HG02973 (cell line): ENCODE results near the gene ATP7B.

Experiments used
- ATAC-seq: cut with Tn5 transposase; IDR thresholded peaks from one replicate; pipeline ENCODE4 v1.9.1; 2021; ENCODE audit warnings: moderate library complexity; ENCODE audit not compliant: unreplicated experiment

Gene ATP7B

DNA sequence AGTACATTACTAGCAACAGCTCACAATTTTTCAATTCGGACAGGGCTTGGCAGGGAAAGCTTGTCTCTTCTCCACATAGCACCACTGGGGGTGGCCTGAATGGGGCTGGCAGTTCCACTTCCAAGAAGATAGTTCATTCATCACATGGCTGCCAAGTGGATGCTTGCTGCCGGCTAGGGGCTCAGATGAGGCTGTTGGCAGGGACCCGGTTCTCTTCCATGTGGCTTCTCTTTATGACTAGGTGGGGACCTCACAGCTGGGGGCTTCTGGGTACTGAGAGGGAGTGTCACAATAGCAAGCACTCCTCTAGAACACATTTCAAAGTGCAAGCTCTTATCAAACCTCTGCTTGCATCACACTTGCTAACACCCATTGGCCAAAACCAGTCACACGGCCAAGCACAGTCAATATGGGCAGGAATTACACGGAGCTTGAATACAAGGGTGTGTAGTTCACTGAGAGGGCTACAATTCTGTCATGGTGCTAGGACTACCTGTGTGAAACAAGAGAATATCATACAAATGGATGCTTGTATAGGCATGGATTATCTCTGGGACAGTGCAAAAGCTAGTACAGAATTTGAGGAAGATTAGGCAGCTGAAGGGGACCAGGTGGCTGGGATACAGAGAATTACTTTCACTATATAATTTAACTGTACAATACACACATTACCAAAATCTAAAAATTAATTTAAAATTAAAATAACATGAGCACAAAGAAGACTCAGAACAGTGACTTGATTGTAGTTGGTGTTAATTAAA lies 32.3 kb downstream of the ATP7B start:
- no peak for ATAC-seq

DNA sequence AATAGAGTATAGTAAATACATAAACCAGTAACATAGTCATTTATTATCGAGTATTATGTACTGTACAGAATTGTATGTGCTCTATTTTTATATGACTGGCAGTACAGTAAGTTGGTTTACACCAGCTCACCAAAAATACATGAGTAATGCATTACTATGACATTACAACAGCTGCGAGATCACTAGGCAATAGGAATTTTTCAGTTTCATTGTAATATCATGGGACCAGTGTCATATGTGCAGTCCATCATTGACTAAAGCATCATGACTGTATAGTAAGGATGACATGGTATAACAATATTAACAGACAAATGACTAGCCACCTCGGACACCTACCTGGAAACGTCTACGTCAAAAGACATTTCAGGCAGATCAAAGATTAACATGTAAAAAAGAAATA lies 33.6 kb downstream of the ATP7B start:
- ATAC-seq: no peak

DNA sequence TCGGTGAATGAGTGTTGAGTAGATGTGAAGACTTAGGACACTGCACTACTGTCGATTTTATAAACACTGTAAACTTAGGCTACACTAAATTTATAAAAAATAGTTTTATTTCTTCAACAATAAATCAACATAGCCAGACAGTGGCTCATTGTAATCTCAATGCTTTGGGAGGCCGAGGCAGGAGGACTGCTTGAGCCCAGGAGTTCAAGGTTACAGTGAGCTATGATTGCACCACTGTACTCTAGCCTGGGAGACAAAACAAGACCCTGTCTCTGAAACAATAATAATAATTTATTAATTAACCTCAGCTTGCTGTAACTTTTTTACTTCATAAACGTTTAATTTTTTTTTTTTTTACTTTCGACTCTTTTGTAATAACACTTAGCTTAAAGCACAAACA lies 34.4 kb downstream of the ATP7B start:
- ATAC-seq: no peak

DNA sequence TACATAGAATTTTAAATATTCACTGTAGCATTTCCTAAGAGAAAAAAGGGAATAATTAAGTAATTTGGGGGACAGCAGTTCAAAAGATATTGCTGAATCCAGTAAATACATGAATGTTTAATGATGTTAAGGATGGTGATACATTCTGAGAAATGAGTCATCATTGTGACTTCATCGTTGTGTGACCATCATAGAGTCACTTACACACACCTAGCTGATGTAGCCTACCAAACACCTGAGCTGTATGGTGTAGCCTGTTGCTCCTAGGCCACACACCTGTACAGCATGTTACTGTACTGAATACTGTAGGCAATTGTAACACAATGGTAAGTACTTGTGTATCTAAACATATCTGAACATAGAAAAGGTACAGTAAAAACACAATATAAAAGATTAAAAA lies 34.8 kb downstream of the ATP7B start:
- ATAC-seq: no peak

DNA sequence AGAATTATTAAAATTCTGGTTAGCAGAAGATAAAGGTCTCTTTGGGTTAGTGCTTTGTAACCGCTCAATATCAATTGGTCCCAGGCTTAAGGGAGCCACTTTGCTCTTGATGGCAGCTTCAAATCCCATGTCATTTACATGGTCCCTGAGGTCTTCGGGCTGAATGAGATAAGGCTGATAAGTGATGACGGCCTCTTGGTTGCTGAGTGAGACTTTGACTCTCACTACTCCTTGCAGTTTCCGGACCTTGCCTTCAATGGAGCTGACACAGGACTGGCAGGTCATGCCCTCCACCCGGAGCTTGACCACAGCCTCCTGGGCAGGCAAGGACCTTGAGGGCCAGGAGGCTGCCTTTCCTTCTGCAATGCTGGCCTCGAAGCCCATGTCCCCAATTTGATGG lies 36.8 kb downstream of the ATP7B start:
- no peak for ATAC-seq

DNA sequence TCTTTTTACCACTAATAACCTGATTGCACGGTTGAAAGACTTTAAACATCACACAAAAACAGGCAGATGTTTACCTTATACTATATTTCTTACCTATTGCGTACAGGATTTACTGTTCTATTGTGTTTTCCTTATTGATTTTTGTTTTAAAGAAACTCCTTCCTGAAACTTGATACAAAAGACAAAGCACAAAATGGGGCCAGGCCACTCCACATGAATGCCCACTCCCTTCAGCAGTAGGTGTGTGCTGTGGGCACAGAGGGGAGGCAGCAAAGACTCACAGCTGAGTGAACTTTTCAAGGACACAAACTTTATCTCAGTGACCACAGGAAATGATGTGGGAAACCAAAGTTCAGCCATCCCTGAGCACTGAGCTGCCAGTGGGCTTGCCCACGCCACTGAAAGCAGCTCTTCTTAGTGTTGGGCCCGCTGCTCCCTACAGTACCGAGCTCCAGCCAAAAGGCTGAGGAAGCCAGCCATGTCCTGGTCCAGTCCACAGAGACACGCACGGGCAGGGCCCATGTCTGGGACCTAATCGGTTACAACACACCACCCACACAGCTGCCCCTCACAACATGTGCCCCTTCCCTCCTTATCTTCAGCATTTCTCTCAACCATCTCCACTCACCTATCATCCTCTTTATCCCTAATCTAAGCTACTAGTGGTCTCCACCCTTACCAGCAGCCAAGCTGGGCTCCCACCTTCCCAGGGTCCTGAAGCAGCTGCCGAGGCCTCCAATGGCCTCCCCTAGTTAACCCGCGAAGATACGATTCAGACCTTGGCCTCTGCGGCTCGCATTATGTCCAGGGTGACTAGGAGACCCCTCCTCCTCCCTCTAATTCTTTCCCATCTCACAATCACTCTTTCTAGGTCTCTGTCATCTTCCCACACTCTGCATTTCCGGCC lies 39.5 kb downstream of the ATP7B start:
- no peak for ATAC-seq

DNA sequence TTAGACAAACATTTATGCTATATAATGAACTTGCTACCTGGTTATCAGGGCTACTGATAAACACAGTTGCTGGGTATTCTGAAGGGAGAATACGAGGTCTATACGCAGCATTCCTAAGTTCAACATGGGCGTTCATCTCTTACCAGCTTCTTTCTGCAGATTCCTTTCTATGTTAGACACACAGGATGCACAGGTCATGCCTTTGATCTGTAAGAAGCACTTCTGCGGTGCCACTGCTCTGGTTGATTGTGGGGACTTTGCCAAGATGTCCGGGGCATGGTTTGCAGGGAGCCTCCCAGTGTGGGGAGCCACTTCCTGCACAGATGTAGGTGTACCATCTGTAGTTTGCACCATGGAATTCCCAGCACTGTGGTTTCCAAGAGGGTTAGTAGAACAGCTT lies 40.9 kb downstream of the ATP7B start:
- ATAC-seq: no peak

DNA sequence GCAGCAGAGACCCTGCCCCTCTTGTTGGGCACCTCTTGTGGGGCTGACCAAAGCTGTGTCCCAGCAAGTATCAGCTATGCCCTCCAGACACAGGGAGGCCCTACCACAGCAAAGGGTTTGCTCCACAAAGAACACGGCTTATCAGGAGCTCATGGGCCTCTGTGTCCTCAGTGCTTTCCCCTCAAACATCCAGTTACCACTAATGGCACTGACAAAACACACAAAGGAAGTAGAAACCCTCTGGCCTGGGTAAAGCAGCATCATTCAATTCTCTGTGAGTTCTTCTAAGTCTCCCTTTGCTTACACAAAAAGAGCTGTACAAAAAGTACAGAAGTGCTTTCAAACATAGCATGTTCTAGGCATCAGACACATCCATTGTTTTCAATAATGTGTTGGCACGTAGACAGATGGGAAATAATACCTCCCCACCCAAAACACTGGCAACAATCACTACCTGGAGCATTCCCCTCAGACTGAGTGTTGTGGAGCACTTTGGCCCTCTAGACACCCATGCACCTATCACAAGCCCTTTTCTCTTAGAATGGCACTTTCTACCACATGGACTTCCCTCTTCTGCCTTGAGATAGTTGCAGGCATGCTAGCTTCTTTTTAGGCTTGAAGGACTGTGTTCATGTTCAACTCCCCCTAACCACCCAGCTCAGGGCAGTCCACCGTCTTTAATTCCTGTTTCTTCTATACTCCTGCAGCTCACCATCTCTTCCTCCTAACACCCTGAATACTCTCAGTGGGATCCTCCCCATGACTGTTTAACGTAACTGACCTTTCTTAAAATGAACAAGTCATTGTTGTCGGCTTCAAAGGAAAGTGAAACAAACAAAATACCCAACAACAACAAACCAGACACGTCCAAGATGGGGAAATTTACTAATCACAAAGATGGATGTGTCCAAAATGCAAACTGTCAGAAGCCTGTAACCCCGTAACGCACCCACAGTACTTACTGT lies 43.5 kb downstream of the ATP7B start:
- no peak for ATAC-seq

DNA sequence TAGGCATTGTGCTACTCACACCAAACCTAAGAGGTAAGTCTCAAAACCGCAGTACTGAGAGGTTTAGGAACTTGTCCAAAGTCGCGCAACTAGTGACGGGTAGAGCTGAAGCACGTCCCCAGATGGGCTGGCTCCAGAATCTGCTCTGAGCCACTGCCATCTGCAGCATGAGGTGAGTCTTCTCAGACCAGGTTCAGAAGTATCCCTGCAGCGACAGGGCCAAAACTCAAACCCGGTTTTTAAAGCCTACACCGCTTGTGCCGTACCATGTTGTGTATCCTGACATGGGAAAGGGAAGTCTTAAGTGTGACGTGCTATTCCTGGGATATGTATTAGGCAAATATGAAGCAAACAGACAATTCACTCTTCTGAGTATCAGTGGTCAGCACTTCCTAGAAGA lies 45.1 kb downstream of the ATP7B start:
- no peak for ATAC-seq

DNA sequence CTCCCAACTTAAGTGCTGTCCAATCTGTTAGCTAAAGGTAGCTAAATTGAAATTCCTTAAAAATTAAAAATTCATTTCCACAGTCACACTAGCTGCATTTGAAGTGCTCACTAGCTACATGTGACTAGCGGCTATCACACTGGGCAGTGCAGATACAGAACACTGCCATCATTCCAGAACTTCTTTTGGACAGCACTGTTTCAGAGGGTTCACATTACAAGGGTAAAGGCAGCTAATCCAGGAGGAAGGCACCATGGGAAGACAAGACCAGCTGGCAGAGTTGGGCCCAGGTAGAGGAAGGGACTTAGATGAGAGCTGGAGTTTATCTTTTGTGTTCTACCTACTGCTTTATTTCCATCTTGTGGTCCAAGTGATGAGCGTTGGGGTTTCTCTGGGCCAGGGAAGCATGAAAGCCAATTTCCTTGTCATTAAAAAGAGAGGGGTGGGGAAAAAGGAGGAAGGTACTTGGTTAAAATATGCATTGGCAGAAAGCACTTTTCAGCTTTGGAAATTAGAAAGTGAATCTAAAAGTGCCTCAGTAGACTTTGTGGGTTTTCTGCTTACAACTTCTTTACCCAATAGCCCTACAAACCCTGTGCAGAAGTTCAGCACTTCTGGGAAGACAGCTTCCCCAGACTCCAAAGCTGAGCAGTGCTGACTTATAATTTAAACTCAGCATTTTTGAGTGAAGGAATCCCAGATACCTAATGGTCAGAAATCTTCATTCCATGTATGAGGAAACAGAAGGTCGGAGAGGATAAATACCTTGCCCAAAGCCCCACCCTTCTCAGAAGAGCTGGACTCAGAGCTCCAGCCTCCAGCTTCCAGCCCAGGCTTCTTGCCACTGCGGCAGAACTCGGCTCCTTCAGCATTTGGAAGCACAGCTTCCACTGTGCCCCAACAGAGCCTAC lies 49.5 kb downstream of the ATP7B start:
- ATAC-seq: no peak

DNA sequence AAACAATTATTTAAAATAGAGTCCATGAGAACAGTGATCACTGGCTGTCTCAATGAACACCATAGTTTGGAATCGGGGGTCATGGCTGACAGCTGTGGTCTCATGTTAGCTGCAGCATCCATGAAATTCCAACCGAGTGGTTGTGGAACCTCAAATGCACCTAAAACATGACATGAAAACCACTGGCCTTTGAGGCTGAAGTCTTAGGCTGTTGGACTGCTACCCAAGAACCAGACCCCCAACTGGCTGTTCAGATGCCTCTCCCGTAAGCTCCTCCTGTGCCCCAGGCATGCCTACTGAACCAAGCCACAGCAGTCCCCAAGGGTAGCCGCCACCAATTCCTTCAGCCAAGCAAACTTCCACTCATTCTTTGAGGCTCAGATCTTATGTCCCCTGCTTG lies 50.5 kb downstream of the ATP7B start:
- no peak for ATAC-seq

DNA sequence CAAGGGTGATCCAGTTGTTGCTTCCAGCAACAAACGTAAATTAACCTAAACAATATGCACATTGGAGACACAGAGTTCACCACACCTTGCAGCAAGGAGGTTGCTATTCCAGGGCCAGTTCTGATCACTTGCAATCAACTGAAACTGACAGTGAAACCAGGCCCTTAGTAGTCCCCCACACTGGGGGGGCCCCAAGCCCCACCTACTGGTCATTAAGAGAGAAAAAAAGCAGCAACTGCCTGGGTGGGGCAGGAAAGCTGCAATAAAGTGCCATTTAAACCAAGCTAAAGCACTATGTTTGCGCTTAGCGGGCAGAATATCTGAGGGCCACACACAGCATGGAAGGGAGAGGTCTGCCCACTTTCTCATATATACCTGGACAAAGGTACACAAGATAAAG lies 51.5 kb downstream of the ATP7B start:
- peak; percentile 84 for ATAC-seq

DNA sequence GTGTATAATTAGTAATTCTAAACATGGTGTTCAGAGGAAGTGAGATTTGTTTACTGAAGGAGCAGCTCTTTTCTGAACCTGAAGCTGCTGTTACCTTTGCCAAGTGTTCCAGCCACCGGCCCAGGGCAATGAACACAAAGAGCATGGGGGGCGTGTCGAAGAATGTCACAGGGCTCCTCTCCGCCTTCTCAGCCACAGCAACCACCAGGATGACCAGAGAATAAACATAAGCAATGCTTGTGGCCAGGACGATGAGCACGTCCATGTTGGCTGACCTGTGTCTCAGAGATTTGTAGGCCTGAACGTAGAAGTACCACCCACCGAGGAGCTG lies 53.1 kb downstream of the ATP7B start:
- no peak for ATAC-seq

DNA sequence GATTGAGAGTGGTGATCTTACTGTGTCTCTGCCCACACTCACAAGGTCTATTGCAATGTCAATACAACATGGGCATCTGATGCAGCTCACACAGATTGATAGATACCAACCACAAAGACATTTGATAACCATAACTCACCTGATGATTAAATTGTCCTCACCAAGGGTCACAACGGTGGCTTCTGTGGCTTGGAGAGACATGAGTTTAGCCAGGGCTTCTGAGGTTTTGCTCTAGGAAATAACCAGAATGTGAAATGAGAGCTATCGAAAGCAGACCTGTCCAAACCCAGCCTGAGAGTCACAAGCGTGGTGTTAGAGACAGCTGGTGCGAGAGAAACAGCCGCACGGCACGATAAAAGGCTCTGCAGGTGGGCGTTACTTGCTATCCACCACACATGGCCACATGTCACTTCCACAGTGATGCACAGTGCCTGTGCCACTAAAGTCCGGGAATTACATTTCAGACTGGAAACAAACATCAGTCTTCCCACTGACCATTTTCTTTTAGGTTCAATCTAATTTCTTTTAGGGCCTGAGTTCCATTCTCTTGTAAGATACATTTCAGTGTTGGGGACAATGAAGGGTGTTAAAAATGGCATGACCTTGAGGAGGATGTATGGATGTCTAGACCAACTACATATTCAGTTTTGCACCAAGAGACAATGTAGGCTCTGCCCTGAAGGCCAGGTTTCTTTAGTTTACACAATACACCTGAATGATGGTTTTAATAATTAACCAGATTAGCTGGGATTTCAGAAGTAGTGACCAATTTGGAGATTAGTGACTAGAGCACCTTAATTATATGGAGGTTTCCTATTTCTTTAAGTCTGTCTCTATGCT lies 53.7 kb downstream of the ATP7B start:
- no peak for ATAC-seq

DNA sequence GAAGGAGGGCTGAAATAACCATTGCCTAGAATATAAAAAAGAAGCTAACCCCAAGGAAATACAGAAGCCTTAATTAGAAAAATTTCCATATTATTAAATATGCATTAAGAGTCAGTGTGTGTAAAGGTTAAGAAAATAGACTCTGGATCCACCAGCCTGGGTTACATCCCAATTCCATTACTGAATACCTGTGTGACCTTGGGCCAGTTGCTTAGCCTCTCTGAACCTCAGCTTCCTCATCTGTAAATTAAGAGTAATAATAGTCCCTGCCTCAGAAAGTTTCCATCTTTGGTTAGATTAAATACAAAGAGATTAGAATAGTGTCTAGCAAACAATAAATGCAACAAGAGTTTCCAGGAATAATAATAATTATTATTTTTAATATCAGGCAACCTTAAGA lies 54.5 kb downstream of the ATP7B start:
- ATAC-seq: no peak

DNA sequence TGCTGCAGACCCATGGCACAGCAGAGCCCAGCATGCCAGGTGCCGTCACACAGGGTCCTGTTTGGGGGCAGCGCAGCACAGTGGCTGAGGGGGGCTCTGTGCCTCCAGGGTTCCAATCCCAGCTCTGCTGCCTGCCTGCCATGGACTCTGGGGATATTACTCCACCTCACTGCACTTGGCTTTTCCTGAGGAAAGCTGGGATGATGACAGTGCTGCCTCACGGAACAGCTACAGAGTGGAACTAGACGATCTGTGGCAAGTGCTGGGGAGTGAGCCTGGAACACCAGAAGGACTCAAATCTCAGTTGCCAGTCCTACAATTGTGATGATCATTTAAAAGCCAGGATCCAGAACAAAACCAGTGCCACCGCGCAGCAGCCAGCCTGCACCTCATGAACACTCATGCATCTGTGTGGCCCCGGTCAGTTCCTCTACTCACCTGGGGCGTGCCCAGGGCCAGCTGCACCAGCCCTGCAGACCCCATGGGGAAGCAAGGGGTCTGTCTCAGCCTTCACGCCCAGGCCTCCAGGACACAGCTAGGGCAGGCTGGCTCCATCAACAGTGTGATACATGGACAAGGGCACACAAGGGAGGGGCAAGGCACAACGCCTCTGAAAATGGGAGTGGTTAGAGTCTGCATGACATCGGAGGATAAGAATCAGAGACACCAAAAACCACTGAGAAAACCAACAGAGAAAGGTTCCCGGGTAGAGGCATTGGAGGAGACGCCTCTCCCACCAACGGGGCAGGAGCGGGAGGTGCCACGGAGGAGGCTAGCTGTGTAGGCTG lies 55.2 kb downstream of the ATP7B start:
- no peak for ATAC-seq

DNA sequence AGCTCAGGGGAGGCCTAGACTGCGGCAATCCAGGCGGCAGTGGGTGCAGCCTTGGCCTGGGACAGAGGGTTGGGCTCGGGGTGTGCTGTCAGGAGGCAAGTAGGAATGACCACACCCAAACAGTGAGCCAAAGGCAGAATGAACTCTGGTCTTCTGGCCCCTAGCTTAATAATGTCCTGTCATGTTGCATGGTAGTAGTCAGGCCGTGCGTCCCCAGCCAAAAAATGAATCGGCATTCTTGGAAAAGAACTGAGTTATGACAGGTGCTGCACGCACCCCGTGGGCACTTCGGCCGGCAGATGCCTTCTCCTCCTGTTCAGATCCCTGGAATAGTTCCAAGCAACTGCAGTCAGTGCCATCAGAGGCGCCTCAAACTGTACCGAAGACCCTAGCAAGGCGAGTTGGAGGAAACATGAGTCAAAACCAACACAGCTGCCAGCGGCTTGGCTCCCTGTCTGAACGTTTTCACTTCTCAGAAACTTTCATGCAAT lies 55.9 kb downstream of the ATP7B start:
- no peak for ATAC-seq
